Measurements from ENCODE around the gene GNB2.

The GNB2 gene

GRCh38 chr7:100686201-100686821, 12.8 kb downstream of the GNB2 start:
- TF ChIP-seq EZH2phosphoT487 (IDR thresholded peaks at IDR 0.05; ENCODE audit: low read length) = no peak
- TF ChIP-seq EZH2 (optimal IDR thresholded peaks at IDR 0.05; ENCODE audit: low read depth, low read length) = no peak
- no peak for TF ChIP-seq CTCF (IDR thresholded peaks at IDR 0.05; ENCODE audit: low read length)
- Histone ChIP-seq H3K27ac (ENCODE audit: low read length) (no peak overlapping the region), H3K4me3 (ENCODE audit: low read length) (no peak overlapping the region), H3K4me1 (ENCODE audit: low read length) (no peaks in the 10 kb centered on the region), H3K9ac (ENCODE audit: low read length) (no peak overlapping the region), H3K4me2 (ENCODE audit: low read depth, low read length) (no peak overlapping the region), H3K9me3 (replicated peaks; ENCODE audit: insufficient read depth, low read length) (no peaks in the 10 kb centered on the region), H3F3A (ENCODE audit: insufficient read depth, low read length) (no peaks in the 10 kb centered on the region), H3K27me3 (replicated peaks; ENCODE audit: insufficient read depth, low read length) (no peaks in the 10 kb centered on the region), H3K79me2 (ENCODE audit: low read length) (peaks cover 30% of the 10 kb centered on the region), H3K36me3 (replicated peaks; ENCODE audit: insufficient read depth, low read length) (0 out of 2 replicates have a peak, but pooled peaks cover 3% of the 10 kb centered on the region), H4K20me1 (ENCODE audit: insufficient read depth, low read length) (peaks cover 4% of the 10 kb centered on the region; the same call in 1 of the 2 replicates), H2AFZ (ENCODE audit: low read length) (no peak overlapping the region), H3K9me2 (replicated peaks; ENCODE audit: insufficient read depth, low read length) (no peaks in the 10 kb centered on the region)
- DNase-seq = no peak

- Histone ChIP-seq H3K4me2 (ENCODE audit: low read depth, low read length) (no peak overlapping the region), H3F3A (ENCODE audit: insufficient read depth, low read length) (no peaks in the 10 kb centered on the region), H3K4me1 (ENCODE audit: low read length) (peaks cover 1% of the 10 kb centered on the region; the same call in 1 of the 2 replicates)
These were observed 13.3 kb downstream of the GNB2 start for GRCh38 chr7:100686822-100687211.

GRCh38 chr7:100687261-100687660, 13.7 kb downstream of the GNB2 start:
- Histone ChIP-seq H3K36me3 (replicated peaks; ENCODE audit: insufficient read depth, low read length) (0 out of 2 replicates have a peak, but pooled peaks cover 3% of the 10 kb centered on the region), H3K27me3 (replicated peaks; ENCODE audit: insufficient read depth, low read length) (no peaks in the 10 kb centered on the region), H2AFZ (ENCODE audit: low read length) (no peak overlapping the region), H3K4me1 (ENCODE audit: low read length) (peaks cover 6% of the 10 kb centered on the region), H3K4me2 (ENCODE audit: low read depth, low read length) (no peak overlapping the region), H3K27ac (ENCODE audit: low read length) (no peak overlapping the region), H3K9me2 (replicated peaks; ENCODE audit: insufficient read depth, low read length) (no peaks in the 10 kb centered on the region), H3K79me2 (ENCODE audit: low read length) (peaks cover 40% of the 10 kb centered on the region), H4K20me1 (ENCODE audit: insufficient read depth, low read length) (peaks cover 4% of the 10 kb centered on the region; the same call in 1 of the 2 replicates), H3K9ac (ENCODE audit: low read length) (no peak overlapping the region), H3F3A (ENCODE audit: insufficient read depth, low read length) (no peaks in the 10 kb centered on the region), H3K4me3 (ENCODE audit: low read length) (no peak overlapping the region), H3K9me3 (replicated peaks; ENCODE audit: insufficient read depth, low read length) (no peaks in the 10 kb centered on the region)
- no peak for TF ChIP-seq CTCF (IDR thresholded peaks at IDR 0.05; ENCODE audit: low read length)
- no peak for TF ChIP-seq EZH2 (optimal IDR thresholded peaks at IDR 0.05; ENCODE audit: low read depth, low read length)
- TF ChIP-seq EZH2phosphoT487 (IDR thresholded peaks at IDR 0.05; ENCODE audit: low read length) = no peak
- no peak for DNase-seq

More at GRCh38 chr7:100686822-100687211, 13.3 kb downstream of the GNB2 start:
- Histone ChIP-seq H4K20me1 (ENCODE audit: insufficient read depth, low read length) (peaks cover 4% of the 10 kb centered on the region; the same call in 1 of the 2 replicates), H3K9me3 (replicated peaks; ENCODE audit: insufficient read depth, low read length) (no peaks in the 10 kb centered on the region), H3K9me2 (replicated peaks; ENCODE audit: insufficient read depth, low read length) (no peaks in the 10 kb centered on the region), H2AFZ (ENCODE audit: low read length) (no peak overlapping the region), H3K27ac (ENCODE audit: low read length) (no peak overlapping the region), H3K4me3 (ENCODE audit: low read length) (no peak overlapping the region), H3K27me3 (replicated peaks; ENCODE audit: insufficient read depth, low read length) (no peaks in the 10 kb centered on the region), H3K36me3 (replicated peaks; ENCODE audit: insufficient read depth, low read length) (0 out of 2 replicates have a peak, but pooled peaks cover 3% of the 10 kb centered on the region), H3K79me2 (ENCODE audit: low read length) (peaks cover 35% of the 10 kb centered on the region), H3K9ac (ENCODE audit: low read length) (no peak overlapping the region)
- TF ChIP-seq EZH2phosphoT487 (IDR thresholded peaks at IDR 0.05; ENCODE audit: low read length) (no peak), CTCF (IDR thresholded peaks at IDR 0.05; ENCODE audit: low read length) (no peak), EZH2 (optimal IDR thresholded peaks at IDR 0.05; ENCODE audit: low read depth, low read length) (no peak)
- no peak for DNase-seq
